HepG2 (cell line): ENCODE results near the gene NDUFB10. TPM values are rescaled to one million over a fixed set of nuclear protein-coding genes. Genes with fewer than 3 reads are reported as not detected.

ENCODE experiments used
- ARNT2 ChIP-seq: sonication (generic); formaldehyde crosslinking; IDR thresholded peaks from 2 replicates; pipeline ENCODE4 v1.8.0; 2022; ENCODE audit warnings: mild to moderate bottlenecking, low read depth, missing genetic modification reagents, moderate library complexity
- CREB1 ChIP-seq, 2 experiments: fragments of 450-650 bp in 1 of 2; IDR thresholded peaks; 2 replicates each; pipeline ENCODE4 v1.6.1; 2016 to 2017; ENCODE audit warnings: control low read depth in 1 of 2, mild to moderate bottlenecking in 1 of 2, missing compliant biosample characterization in 1 of 2, missing genetic modification characterization in 1 of 2
- LCORL ChIP-seq, 2 experiments: fragments of 450-650 bp in 1 of 2; sonication (generic) in 1 of 2; formaldehyde crosslinking in 1 of 2; IDR thresholded peaks; 2 replicates each; pipeline versions ENCODE4 v1.5.0 to v1.6.1; 2017 to 2020; ENCODE audit warnings: antibody characterized with exemption in 1 of 2, missing genetic modification reagents in 1 of 2
- MXD4 ChIP-seq: IDR thresholded peaks from 2 replicates; pipeline ENCODE4 v1.6.1; 2016; ENCODE audit warnings: mild to moderate bottlenecking, missing biosample characterization, missing genetic modification reagents
- PHF8 ChIP-seq: sonication (generic); formaldehyde crosslinking; IDR thresholded peaks from 2 replicates; pipeline ENCODE4 v1.5.0; 2020; ENCODE audit warnings: missing genetic modification reagents
- RBM39 ChIP-seq: fragments of 200-400 bp; formaldehyde crosslinking; IDR thresholded peaks from one replicate; pipeline ENCODE4 v1.6.1; 2018; ENCODE audit warnings: antibody characterized with exemption, mild to moderate bottlenecking, low read depth, low read length; ENCODE audit not compliant: poor library complexity, severe bottlenecking
- ZFP90 ChIP-seq: sonication (generic); formaldehyde crosslinking; IDR thresholded peaks from 2 replicates; pipeline ENCODE4 v1.8.0; 2022; ENCODE audit warnings: missing genetic modification reagents, mild to moderate bottlenecking, inconsistent platforms, borderline replicate concordance
- ZNF225 ChIP-seq: sonication (generic); formaldehyde crosslinking; IDR thresholded peaks from 2 replicates; pipeline ENCODE4 v1.4.0; 2020; ENCODE audit warnings: mild to moderate bottlenecking, missing genetic modification reagents
- ZNF451 ChIP-seq: sonication (generic); formaldehyde crosslinking; IDR thresholded peaks from 2 replicates; pipeline ENCODE4 v1.5.0; 2020; ENCODE audit warnings: mild to moderate bottlenecking, missing genetic modification reagents
- ZNF530 ChIP-seq: sonication (generic); formaldehyde crosslinking; IDR thresholded peaks from 2 replicates; pipeline ENCODE4 v1.5.0; 2020; ENCODE audit warnings: low read depth, mild to moderate bottlenecking, missing genetic modification reagents
- ZNF562 ChIP-seq: sonication (generic); formaldehyde crosslinking; IDR thresholded peaks from 2 replicates; pipeline ENCODE4 v1.8.0; 2022; ENCODE audit warnings: missing genetic modification reagents, borderline replicate concordance
- ZZZ3 ChIP-seq: sonication (generic); formaldehyde crosslinking; IDR thresholded peaks from 2 replicates; pipeline ENCODE4 v1.4.0; 2020; ENCODE audit warnings: missing genetic modification reagents, mild to moderate bottlenecking, borderline replicate concordance
- polyA plus RNA-seq, 8 experiments: library from polyadenylated mRNA; depleted of rRNA in 3 of 8; stranded (reverse) in 7 of 8; unstranded in 1 of 8; fragments of >200 nt; fragmentation: Illumina TruSeq in 4 of 8; extraction: Trizol in 4 of 8; gene quantifications; 2 replicates each; pipeline versions ENCODE4 v1.2.1 to v1.2.3, GENCODE V29; 2011 to 2016; ENCODE audit warnings: low read depth in 4 of 8, missing spikeins in 1 of 8, mixed read lengths in 1 of 8; ENCODE audit not compliant: insufficient read depth in 1 of 8
- total RNA-seq, 5 experiments: library from RNA; depleted of rRNA; stranded (reverse); fragments of >200 nt; fragmentation: Illumina TruSeq; extraction: Trizol; gene quantifications; 2 replicates each; pipeline ENCODE4 v1.2.3, GENCODE V29; 2016; ENCODE audit warnings: low read depth in 1 of 5
- TF ChIP-seq, protein P1 (sequence below): sonication (generic); formaldehyde crosslinking; IDR thresholded peaks from 2 replicates; pipeline ENCODE4 v1.9.0; 2022; ENCODE audit warnings: low read depth, missing genetic modification reagents
- TF ChIP-seq, protein P2 (sequence below): sonication (generic); formaldehyde crosslinking; conservative IDR thresholded peaks from 2 replicates; pipeline ENCODE4 v1.8.0; 2022; ENCODE audit warnings: missing genetic modification reagents
- TF ChIP-seq, protein P3 (sequence below): sonication (generic); formaldehyde crosslinking; IDR thresholded peaks from 2 replicates; pipeline ENCODE4 v1.4.0; 2020; ENCODE audit warnings: low read depth, mild to moderate bottlenecking, missing genetic modification reagents
- TF ChIP-seq, protein P4 (sequence below): sonication (generic); IDR thresholded peaks from 2 replicates; pipeline ENCODE4 v1.6.1; 2016; ENCODE audit warnings: low read depth, borderline replicate concordance
- TF ChIP-seq, protein P5 (sequence below): fragments of 450-650 bp; IDR thresholded peaks from 2 replicates; pipeline ENCODE4 v1.6.1; 2017; ENCODE audit warnings: mild to moderate bottlenecking

Gene NDUFB10
- total and polyA plus RNA-seq, 2 of the 13 experiments (the other 11 are each of a cell fraction or from before 2014, with no cell fraction given), result 68.6 to 157 TPM

DNA sequence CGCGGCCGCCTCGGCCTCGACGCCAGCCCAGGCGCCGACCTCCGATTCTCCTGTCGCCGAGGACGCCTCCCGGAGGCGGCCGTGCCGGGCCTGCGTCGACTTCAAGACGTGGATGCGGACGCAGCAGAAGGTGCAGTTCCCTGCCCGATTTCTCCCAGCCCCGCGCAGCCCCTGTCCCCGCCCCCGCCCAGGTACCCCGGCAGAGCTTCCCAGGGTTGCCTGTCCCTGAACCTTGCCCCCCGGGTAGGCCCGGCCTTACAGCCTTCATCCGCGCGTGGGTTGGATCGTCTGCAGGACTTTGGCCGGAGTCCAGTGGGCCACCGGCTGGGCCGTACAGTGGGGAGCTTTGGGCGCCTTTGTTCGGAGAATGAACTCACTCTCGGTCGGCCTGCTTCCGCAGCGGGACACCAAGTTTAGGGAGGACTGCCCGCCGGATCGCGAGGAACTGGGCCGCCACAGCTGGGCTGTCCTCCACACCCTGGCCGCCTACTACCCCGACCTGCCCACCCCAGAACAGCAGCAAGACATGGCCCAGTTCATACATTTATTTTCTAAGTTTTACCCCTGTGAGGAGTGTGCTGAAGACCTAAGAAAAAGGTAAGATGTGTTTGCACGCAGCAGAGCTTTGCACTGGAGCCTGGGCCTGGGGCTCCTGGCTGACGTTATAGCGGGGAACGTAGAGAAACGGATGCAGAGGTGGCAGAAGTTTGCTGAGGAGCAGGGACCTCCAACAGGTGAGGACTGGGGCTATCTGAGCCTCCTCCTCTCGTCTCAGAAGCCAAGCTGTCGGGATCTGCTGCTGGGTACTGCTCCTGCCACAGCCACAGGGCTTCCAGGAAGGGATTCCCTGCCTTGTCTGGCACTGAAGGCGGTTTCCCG is 25.2 kb downstream of the NDUFB10 start (continued):
- TF ChIP-seq CREB1 (IDR thresholded peaks at IDR 0.05) (no peak), CREB1 (CRISPR knock-in tag; IDR thresholded peaks at IDR 0.05) (no peak), LCORL (IDR thresholded peaks at IDR 0.05) (no peak), LCORL (CRISPR knock-in tag; IDR thresholded peaks at IDR 0.05) (peak; percentile 54; the same call in 1 of the 2 replicates), ARNT2 (CRISPR knock-in tag) (no peak; the same call in 1 of the 2 replicates), MXD4 (no peak), ZNF562 (no peak), ZFP90 (CRISPR knock-in tag) (no peak), ZNF530 (CRISPR knock-in tag) (no peak), ZZZ3 (CRISPR knock-in tag) (peak; percentile 53; the same call in 1 of the 2 replicates), ZNF451 (CRISPR knock-in tag) (no peak), PHF8 (CRISPR knock-in tag) (peak; percentile 72), RBM39 (no peak), ZNF225 (CRISPR knock-in tag) (no peak)
- TF ChIP-seq, protein P1, sequence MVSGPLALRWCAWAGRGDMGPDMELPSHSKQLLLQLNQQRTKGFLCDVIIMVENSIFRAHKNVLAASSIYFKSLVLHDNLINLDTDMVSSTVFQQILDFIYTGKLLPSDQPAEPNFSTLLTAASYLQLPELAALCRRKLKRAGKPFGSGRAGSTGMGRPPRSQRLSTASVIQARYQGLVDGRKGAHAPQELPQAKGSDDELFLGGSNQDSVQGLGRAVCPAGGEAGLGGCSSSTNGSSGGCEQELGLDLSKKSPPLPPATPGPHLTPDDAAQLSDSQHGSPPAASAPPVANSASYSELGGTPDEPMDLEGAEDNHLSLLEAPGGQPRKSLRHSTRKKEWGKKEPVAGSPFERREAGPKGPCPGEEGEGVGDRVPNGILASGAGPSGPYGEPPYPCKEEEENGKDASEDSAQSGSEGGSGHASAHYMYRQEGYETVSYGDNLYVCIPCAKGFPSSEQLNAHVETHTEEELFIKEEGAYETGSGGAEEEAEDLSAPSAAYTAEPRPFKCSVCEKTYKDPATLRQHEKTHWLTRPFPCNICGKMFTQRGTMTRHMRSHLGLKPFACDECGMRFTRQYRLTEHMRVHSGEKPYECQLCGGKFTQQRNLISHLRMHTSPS, result no peak
- TF ChIP-seq, protein P2, sequence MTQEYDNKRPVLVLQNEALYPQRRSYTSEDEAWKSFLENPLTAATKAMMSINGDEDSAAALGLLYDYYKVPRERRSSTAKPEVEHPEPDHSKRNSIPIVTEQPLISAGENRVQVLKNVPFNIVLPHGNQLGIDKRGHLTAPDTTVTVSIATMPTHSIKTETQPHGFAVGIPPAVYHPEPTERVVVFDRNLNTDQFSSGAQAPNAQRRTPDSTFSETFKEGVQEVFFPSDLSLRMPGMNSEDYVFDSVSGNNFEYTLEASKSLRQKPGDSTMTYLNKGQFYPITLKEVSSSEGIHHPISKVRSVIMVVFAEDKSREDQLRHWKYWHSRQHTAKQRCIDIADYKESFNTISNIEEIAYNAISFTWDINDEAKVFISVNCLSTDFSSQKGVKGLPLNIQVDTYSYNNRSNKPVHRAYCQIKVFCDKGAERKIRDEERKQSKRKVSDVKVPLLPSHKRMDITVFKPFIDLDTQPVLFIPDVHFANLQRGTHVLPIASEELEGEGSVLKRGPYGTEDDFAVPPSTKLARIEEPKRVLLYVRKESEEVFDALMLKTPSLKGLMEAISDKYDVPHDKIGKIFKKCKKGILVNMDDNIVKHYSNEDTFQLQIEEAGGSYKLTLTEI (CRISPR knock-in tag), result no peak
- TF ChIP-seq, protein P3, sequence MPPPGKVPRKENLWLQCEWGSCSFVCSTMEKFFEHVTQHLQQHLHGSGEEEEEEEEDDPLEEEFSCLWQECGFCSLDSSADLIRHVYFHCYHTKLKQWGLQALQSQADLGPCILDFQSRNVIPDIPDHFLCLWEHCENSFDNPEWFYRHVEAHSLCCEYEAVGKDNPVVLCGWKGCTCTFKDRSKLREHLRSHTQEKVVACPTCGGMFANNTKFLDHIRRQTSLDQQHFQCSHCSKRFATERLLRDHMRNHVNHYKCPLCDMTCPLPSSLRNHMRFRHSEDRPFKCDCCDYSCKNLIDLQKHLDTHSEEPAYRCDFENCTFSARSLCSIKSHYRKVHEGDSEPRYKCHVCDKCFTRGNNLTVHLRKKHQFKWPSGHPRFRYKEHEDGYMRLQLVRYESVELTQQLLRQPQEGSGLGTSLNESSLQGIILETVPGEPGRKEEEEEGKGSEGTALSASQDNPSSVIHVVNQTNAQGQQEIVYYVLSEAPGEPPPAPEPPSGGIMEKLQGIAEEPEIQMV, result no peak
- TF ChIP-seq, protein P4, sequence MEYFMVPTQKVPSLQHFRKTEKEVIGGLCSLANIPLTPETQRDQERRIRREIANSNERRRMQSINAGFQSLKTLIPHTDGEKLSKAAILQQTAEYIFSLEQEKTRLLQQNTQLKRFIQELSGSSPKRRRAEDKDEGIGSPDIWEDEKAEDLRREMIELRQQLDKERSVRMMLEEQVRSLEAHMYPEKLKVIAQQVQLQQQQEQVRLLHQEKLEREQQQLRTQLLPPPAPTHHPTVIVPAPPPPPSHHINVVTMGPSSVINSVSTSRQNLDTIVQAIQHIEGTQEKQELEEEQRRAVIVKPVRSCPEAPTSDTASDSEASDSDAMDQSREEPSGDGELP, result 0 out of 2 replicates have a peak, but pooled peaks have one; percentile 7
- TF ChIP-seq, protein P5, sequence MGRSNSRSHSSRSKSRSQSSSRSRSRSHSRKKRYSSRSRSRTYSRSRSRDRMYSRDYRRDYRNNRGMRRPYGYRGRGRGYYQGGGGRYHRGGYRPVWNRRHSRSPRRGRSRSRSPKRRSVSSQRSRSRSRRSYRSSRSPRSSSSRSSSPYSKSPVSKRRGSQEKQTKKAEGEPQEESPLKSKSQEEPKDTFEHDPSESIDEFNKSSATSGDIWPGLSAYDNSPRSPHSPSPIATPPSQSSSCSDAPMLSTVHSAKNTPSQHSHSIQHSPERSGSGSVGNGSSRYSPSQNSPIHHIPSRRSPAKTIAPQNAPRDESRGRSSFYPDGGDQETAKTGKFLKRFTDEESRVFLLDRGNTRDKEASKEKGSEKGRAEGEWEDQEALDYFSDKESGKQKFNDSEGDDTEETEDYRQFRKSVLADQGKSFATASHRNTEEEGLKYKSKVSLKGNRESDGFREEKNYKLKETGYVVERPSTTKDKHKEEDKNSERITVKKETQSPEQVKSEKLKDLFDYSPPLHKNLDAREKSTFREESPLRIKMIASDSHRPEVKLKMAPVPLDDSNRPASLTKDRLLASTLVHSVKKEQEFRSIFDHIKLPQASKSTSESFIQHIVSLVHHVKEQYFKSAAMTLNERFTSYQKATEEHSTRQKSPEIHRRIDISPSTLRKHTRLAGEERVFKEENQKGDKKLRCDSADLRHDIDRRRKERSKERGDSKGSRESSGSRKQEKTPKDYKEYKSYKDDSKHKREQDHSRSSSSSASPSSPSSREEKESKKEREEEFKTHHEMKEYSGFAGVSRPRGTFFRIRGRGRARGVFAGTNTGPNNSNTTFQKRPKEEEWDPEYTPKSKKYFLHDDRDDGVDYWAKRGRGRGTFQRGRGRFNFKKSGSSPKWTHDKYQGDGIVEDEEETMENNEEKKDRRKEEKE, result no peak
